ENCODE data around the gene DHRSX.

GRCh38 chrX:2500803-2501558 lies at the start of gene DHRSX, which contains the start of gene ZBED1:
- TF ChIP-seq EZH2 (IDR thresholded peaks at IDR 0.05; ENCODE audit: insufficient read depth, poor library complexity, severe bottlenecking) (no peak), EZH2phosphoT487 (IDR thresholded peaks at IDR 0.05; ENCODE audit: insufficient read depth, low read depth) (no peak)

Data from GM23248 (cell line).